ENCODE data around the gene BUD31. TPM values are rescaled to one million over a fixed set of nuclear protein-coding genes. Genes with fewer than 3 reads are reported as not detected.
A peak's percentile ranks its signal among the peaks of the same experiment; 100 is the strongest.

BUD31 gene
- total and polyA plus RNA-seq, 8 donors, result 79.0 to 103 (median 94.2) TPM

- no peak for ATAC-seq
- intact Hi-C loops (cut with DNase I), result no loop called here
- H3K36me3 ChIP-seq, result peaks cover 0 to 49% of the 10 kb centered on the region in 2 donors
Observed at GRCh38 chr7:99406557-99406956, 2.2 kb upstream of the BUD31 start.

GRCh38 chr7:99407872-99408378 is 844 bp upstream of the BUD31 start:
- TF ChIP-seq, protein P1, sequence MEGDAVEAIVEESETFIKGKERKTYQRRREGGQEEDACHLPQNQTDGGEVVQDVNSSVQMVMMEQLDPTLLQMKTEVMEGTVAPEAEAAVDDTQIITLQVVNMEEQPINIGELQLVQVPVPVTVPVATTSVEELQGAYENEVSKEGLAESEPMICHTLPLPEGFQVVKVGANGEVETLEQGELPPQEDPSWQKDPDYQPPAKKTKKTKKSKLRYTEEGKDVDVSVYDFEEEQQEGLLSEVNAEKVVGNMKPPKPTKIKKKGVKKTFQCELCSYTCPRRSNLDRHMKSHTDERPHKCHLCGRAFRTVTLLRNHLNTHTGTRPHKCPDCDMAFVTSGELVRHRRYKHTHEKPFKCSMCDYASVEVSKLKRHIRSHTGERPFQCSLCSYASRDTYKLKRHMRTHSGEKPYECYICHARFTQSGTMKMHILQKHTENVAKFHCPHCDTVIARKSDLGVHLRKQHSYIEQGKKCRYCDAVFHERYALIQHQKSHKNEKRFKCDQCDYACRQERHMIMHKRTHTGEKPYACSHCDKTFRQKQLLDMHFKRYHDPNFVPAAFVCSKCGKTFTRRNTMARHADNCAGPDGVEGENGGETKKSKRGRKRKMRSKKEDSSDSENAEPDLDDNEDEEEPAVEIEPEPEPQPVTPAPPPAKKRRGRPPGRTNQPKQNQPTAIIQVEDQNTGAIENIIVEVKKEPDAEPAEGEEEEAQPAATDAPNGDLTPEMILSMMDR (IDR thresholded peaks at IDR 0.05), result no peak

More at GRCh38 chr7:99406557-99406956, 2.2 kb upstream of the BUD31 start:
- no peaks in the 10 kb centered on the region for H3K9me3 ChIP-seq
- DNase-seq, result no peak
- H3K27ac ChIP-seq, result no peak overlapping the region
- no peak overlapping the region for H3K4me3 ChIP-seq
- H3K4me1 ChIP-seq, result peaks cover 14 to 49% of the 10 kb centered on the region in 2 donors
- H3K27me3 ChIP-seq, result no peaks in the 10 kb centered on the region
- TF ChIP-seq, protein P1 (IDR thresholded peaks at IDR 0.05), result no peak

DNA sequence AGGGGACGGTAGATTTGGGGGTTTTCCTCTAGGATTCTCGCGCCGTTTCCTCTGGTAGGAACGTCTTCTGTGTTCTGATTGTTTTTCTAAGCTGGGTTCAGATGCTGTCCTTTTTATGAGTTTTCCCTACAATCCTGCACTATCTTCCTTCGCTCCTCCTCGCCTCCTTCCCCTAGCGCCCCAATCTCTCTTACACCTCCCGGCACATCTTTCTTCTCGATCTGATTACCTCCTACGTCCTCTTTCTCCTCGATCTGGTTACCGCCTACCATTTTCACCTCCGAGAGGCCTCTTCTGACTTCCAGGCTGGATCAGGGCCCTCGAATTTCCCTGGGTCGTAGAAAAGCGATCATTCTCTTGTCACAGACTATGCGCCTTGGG is 413 bp downstream of the BUD31 start:
- DNase-seq, result peak in 1 of 4 donors; percentile 8
- H3K36me3 ChIP-seq, result peaks cover 0 to 49% of the 10 kb centered on the region in 2 donors
- intact Hi-C loops (cut with DNase I), result no loop called here

More at GRCh38 chr7:99407872-99408378, 844 bp upstream of the BUD31 start:
- DNase-seq (peak in 3 of 4 donors; percentile 19 to 83 (median 55)), ATAC-seq (peak; percentile 38)
- Histone ChIP-seq H3K4me1 (peaks cover 14 to 49% of the 10 kb centered on the region in 2 donors), H3K27ac (peak overlapping the region; percentile 93 to 98), H3K9me3 (no peaks in the 10 kb centered on the region), H3K4me3 (peak overlapping the region; percentile 88 to 100), H3K36me3 (peaks cover 0 to 49% of the 10 kb centered on the region in 2 donors), H3K27me3 (no peaks in the 10 kb centered on the region)
- intact Hi-C loops (cut with DNase I), result no loop called here

GRCh38 chr7:99409806-99410205 is 1.0 kb downstream of the BUD31 start:
- H3K36me3 ChIP-seq, result peaks cover 0 to 49% of the 10 kb centered on the region in 2 donors
- H3K4me3 ChIP-seq, result peak overlapping the region; percentile 88 to 100
- no peak for DNase-seq
- no peaks in the 10 kb centered on the region for H3K9me3 ChIP-seq
- H3K4me1 ChIP-seq, result peaks cover 14 to 43% of the 10 kb centered on the region in 2 donors
- no peaks in the 10 kb centered on the region for H3K27me3 ChIP-seq
- TF ChIP-seq, protein P1 (IDR thresholded peaks at IDR 0.05), result no peak
- intact Hi-C loops (cut with DNase I), result no loop called here
- peak overlapping the region in 1 of 2 donors; percentile 98 for H3K27ac ChIP-seq
- no peak for ATAC-seq

More for the DNA sequence above, 413 bp downstream of the BUD31 start:
- Histone ChIP-seq H3K4me3 (peak overlapping the region; percentile 88 to 100), H3K9me3 (no peaks in the 10 kb centered on the region), H3K27ac (peak overlapping the region; percentile 93 to 98), H3K4me1 (peaks cover 14 to 49% of the 10 kb centered on the region in 2 donors), H3K27me3 (no peaks in the 10 kb centered on the region)
- TF ChIP-seq, protein P1 (IDR thresholded peaks at IDR 0.05), result no peak
- no peak for ATAC-seq

DNA sequence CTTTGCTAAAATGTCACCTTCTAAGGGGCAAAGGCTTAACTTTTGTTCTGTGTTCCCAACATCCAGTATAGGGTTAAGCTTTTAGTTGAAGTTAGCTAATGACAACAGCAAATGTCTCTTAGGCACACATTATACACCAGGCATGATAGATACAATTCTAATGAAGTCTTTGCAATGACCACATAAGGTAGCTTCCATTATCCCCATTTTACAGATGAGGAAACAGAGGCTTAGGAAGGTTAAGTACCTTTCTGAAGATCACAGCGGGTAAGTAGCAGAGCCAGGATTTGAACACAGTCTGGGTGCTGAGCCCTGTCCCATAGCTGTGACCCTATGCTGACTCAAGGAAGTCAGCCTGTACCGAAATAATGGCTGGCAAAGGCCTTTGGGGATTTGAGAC is 1.9 kb downstream of the BUD31 start:
- Histone ChIP-seq H3K27ac (no peak overlapping the region), H3K27me3 (no peaks in the 10 kb centered on the region), H3K9me3 (no peaks in the 10 kb centered on the region), H3K4me3 (no peak overlapping the region), H3K36me3 (peaks cover 0 to 57% of the 10 kb centered on the region in 2 donors), H3K4me1 (peaks cover 14 to 35% of the 10 kb centered on the region in 2 donors)
- DNase-seq, result peak in 1 of 4 donors; percentile 3
- TF ChIP-seq, protein P1 (IDR thresholded peaks at IDR 0.05), result no peak
- intact Hi-C loops (cut with DNase I), result no loop called here
- ATAC-seq, result no peak

Data from left lung (tissue), 10 donors.